ENCODE measurements around the gene RBP3. TPM values are rescaled to one million over a fixed set of nuclear protein-coding genes. Genes with fewer than 3 reads are reported as not detected.

RBP3 gene
- polyA plus RNA-seq, result not detected

DNA sequence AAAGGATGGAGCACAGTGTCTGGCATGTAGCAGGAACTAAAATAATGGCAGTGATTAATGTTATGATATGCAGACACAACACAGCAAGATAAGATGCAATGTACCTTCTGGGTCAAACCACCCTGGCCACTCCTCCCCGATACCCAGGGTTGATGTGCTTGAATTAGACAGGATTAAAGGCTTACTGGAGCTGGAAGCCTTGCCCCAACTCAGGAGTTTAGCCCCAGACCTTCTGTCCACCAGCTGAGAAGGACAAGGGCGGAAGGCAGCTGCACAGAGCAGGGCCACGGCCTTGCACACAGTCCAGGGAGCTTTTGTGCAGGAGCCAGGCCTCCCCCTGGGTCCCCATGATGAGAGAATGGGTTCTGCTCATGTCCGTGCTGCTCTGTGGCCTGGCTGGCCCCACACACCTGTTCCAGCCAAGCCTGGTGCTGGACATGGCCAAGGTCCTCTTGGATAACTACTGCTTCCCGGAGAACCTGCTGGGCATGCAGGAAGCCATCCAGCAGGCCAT, at the start of gene RBP3:
RBP3 (plus strand) TSS at position 226 of the 514 bp plus-strand sequence; CDS start at position 348, 122 bp downstream.
- no peaks in the 10 kb centered on the region for H3K27me3 ChIP-seq (ENCODE audit: control insufficient read depth in 1 of 2, insufficient read depth in 2 of 2, low read length in 2 of 2)
- no peaks in the 10 kb centered on the region for H3K4me1 ChIP-seq (ENCODE audit: control insufficient read depth in 2 of 2, insufficient read depth in 2 of 2, low read length in 1 of 2)
- H3K9me3 ChIP-seq (ENCODE audit: control insufficient read depth in 2 of 2, insufficient read depth in 1 of 2, low read depth in 1 of 2, low read length in 1 of 2), result no peaks in the 10 kb centered on the region
- no peak within 1 kb of the TSS for H3K4me3 ChIP-seq (ENCODE audit: low read depth in 1 of 2, low read length in 2 of 2)
- no peaks in the 10 kb centered on the region for H3K36me3 ChIP-seq (ENCODE audit: control insufficient read depth in 2 of 2, insufficient read depth in 2 of 2, low read length in 1 of 2)
- 81 to 89% methylated on average over 5 of the region's 5 CpGs for WGBS, 2 donors
- no peak within 1 kb of the TSS for H3K27ac ChIP-seq (ENCODE audit: low read depth in 2 of 2, low read length in 1 of 2)

DNA sequence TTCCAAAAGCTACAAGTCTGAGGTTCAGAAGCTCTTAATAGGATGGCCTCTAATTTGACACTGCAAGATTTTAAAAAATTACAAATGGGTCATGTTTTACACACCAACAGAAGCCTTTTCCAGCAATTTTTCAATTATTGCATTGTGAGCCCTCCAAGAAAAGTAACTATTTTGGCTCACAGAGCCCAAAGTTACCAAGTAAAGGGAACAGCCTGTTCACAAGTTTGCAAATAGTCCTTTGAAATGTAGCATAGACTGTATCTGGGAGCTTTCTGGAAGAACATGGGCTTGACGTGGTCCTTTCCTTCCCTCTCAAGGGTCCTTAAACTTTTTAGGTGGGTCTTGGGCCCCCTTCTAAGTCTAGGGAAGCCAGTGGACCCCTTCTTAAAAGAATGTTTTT, 49.4 kb upstream of the RBP3 start:
- no peak overlapping the region for H3K4me3 ChIP-seq (ENCODE audit: low read depth in 1 of 2, low read length in 2 of 2)
- H3K36me3 ChIP-seq (ENCODE audit: control insufficient read depth in 2 of 2, insufficient read depth in 2 of 2, low read length in 1 of 2), result no peaks in the 10 kb centered on the region
- H3K27me3 ChIP-seq (ENCODE audit: control insufficient read depth in 1 of 2, insufficient read depth in 2 of 2, low read length in 2 of 2), result peaks cover 0 to 6% of the 10 kb centered on the region in 2 donors
- H3K9me3 ChIP-seq (ENCODE audit: control insufficient read depth in 2 of 2, insufficient read depth in 1 of 2, low read depth in 1 of 2, low read length in 1 of 2), result no peaks in the 10 kb centered on the region
- no peak overlapping the region for H3K27ac ChIP-seq (ENCODE audit: low read depth in 2 of 2, low read length in 1 of 2)
- H3K4me1 ChIP-seq (ENCODE audit: control insufficient read depth in 2 of 2, insufficient read depth in 2 of 2, low read length in 1 of 2), result peaks cover 4 to 8% of the 10 kb centered on the region in 2 donors
- 80 to 84% methylated on average over 1 of the region's 1 CpG for WGBS, 2 donors

DNA sequence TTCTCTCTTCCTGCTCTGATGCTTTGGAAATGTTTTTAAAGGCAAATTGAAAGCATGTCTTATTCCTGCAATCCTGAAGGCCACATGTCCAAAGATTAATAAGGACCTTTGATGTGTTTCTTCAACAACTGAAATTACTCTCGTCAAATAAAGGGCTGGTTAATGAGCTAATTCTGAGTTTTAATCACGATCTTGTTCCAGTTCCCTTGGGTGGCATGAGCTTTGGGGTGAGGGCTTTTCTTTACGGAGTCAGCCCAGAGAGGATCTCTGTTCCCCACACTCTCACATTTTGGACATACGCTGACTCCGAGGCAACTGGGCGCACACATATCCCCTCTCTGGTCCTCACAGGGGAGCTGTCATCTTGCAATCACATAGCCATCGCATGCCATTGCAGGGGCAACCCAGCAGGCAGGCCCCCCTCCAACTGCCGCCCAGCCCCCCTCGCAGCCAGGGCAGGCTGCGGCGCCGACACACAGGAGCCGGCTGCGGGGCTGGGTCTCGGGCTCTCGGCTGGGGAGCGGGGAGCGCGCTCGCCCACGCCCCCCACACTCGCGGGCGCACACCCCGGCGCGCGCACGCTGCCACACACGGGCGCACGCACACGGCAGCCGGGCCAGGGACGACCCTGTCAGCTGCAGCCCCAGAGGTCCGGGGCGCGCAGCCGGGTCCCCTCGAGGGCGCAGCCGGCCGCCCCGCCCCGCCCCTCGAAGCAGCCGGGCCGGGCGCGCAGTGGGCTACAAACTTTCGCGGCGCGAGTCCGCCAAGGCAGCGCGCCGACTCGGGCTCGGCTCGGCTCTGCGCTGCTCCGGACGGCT, 48.3 kb upstream of the RBP3 start, which contains the start of gene GDF10:
GDF10 (plus strand) TSS at position 587 of the 818 bp plus-strand sequence. CDS start 455 bp downstream, outside the sequence.
- Histone ChIP-seq H3K36me3 (ENCODE audit: control insufficient read depth in 2 of 2, insufficient read depth in 2 of 2, low read length in 1 of 2) (no peaks in the 10 kb centered on the region), H3K27me3 (ENCODE audit: control insufficient read depth in 1 of 2, insufficient read depth in 2 of 2, low read length in 2 of 2) (peaks cover 0 to 6% of the 10 kb centered on the region in 2 donors), H3K4me1 (ENCODE audit: control insufficient read depth in 2 of 2, insufficient read depth in 2 of 2, low read length in 1 of 2) (peaks cover 4 to 8% of the 10 kb centered on the region in 2 donors), H3K27ac (ENCODE audit: low read depth in 2 of 2, low read length in 1 of 2) (no peak within 1 kb of the TSS), H3K9me3 (ENCODE audit: control insufficient read depth in 2 of 2, insufficient read depth in 1 of 2, low read depth in 1 of 2, low read length in 1 of 2) (no peaks in the 10 kb centered on the region), H3K4me3 (ENCODE audit: low read depth in 1 of 2, low read length in 2 of 2) (peak within 1 kb of the TSS; percentile 27 to 45)
- WGBS, 2 donors, result 4 to 5% methylated on average over 62 to 64 of the region's 64 CpGs

DNA sequence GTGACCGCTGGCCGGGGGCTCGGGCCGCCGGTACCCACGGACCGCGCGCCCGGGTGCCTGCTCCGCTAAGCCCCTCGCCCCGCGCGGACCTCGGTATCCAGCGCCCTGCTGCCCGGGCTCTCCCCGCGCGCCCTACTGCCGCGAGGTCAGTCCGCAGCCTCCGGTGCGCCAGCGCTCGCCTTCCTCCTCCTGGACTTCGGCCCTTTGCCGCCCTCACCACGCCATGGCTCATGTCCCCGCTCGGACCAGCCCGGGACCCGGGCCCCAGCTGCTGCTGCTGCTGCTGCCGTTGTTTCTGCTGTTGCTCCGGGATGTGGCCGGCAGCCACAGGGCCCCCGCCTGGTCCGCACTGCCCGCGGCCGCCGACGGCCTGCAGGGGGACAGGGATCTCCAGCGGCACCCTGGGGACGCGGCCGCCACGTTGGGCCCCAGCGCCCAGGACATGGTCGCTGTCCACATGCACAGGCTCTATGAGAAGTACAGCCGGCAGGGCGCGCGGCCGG, 47.7 kb upstream of the RBP3 start:
- 5% methylated on average over 56 to 57 of the region's 57 CpGs for WGBS, 2 donors
- H3K36me3 ChIP-seq (ENCODE audit: control insufficient read depth in 2 of 2, insufficient read depth in 2 of 2, low read length in 1 of 2), result no peaks in the 10 kb centered on the region
- H3K27me3 ChIP-seq (ENCODE audit: control insufficient read depth in 1 of 2, insufficient read depth in 2 of 2, low read length in 2 of 2), result peaks cover 0 to 6% of the 10 kb centered on the region in 2 donors
- H3K27ac ChIP-seq (ENCODE audit: low read depth in 2 of 2, low read length in 1 of 2), result no peak overlapping the region
- H3K4me3 ChIP-seq (ENCODE audit: low read depth in 1 of 2, low read length in 2 of 2), result peak overlapping the region; percentile 27 to 45
- H3K9me3 ChIP-seq (ENCODE audit: control insufficient read depth in 2 of 2, insufficient read depth in 1 of 2, low read depth in 1 of 2, low read length in 1 of 2), result no peaks in the 10 kb centered on the region
- H3K4me1 ChIP-seq (ENCODE audit: control insufficient read depth in 2 of 2, insufficient read depth in 2 of 2, low read length in 1 of 2), result peaks cover 4 to 8% of the 10 kb centered on the region in 2 donors

DNA sequence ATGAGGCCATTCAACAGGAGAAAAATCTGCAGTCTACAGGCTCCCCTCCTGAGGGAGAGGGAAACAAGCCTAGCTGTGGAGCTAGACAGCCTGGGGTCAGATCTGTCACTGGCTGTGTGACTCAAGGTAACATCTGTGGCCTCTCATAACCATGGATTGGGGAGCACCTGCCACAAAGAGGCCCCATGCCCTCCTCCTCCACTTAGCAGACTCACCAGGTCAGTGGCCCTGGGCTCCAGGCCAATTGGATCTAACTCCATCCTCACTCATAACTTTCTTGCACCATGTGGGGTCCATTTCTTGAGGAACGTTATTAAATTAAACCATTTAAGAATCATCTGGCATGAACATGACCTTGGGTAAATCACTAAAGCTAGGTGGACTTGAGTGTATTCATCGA, 46.3 kb upstream of the RBP3 start:
- no peaks in the 10 kb centered on the region for H3K9me3 ChIP-seq (ENCODE audit: control insufficient read depth in 2 of 2, insufficient read depth in 1 of 2, low read depth in 1 of 2, low read length in 1 of 2)
- H3K27ac ChIP-seq (ENCODE audit: low read depth in 2 of 2, low read length in 1 of 2), result no peak overlapping the region
- H3K4me3 ChIP-seq (ENCODE audit: low read depth in 1 of 2, low read length in 2 of 2), result no peak overlapping the region
- peaks cover 0 to 6% of the 10 kb centered on the region in 2 donors for H3K27me3 ChIP-seq (ENCODE audit: control insufficient read depth in 1 of 2, insufficient read depth in 2 of 2, low read length in 2 of 2)
- H3K36me3 ChIP-seq (ENCODE audit: control insufficient read depth in 2 of 2, insufficient read depth in 2 of 2, low read length in 1 of 2), result no peaks in the 10 kb centered on the region
- WGBS, 2 donors, result 72 to 82% methylated on average over 2 of the region's 2 CpGs
- peaks cover 4 to 8% of the 10 kb centered on the region in 2 donors for H3K4me1 ChIP-seq (ENCODE audit: control insufficient read depth in 2 of 2, insufficient read depth in 2 of 2, low read length in 1 of 2)

DNA sequence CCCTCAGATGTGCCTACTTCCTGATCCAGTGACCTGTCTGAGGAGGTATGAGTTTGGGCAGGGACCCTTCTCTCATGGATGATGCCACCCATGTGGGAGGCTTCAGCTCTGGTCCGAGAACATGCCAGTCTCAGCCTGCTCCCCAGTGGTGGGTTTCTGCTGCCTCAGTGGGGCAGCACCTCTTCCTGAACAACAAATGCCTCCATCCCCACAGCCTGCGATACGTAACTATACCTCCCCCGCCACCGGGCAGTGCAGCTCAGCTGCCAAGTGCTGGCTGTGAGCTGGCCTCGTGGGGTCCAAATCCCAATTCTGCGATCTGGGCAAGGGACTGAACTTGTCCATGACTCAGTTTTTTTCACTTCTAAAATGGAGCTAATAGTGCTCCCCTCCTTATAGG, 45.1 kb upstream of the RBP3 start:
- Histone ChIP-seq H3K27me3 (ENCODE audit: control insufficient read depth in 1 of 2, insufficient read depth in 2 of 2, low read length in 2 of 2) (peaks cover 0 to 6% of the 10 kb centered on the region in 2 donors), H3K9me3 (ENCODE audit: control insufficient read depth in 2 of 2, insufficient read depth in 1 of 2, low read depth in 1 of 2, low read length in 1 of 2) (no peaks in the 10 kb centered on the region), H3K36me3 (ENCODE audit: control insufficient read depth in 2 of 2, insufficient read depth in 2 of 2, low read length in 1 of 2) (no peaks in the 10 kb centered on the region), H3K27ac (ENCODE audit: low read depth in 2 of 2, low read length in 1 of 2) (no peak overlapping the region), H3K4me3 (ENCODE audit: low read depth in 1 of 2, low read length in 2 of 2) (no peak overlapping the region), H3K4me1 (ENCODE audit: control insufficient read depth in 2 of 2, insufficient read depth in 2 of 2, low read length in 1 of 2) (peaks cover 4 to 8% of the 10 kb centered on the region in 2 donors)
- WGBS, 2 donors, result 88 to 93% methylated on average over 7 of the region's 7 CpGs

DNA sequence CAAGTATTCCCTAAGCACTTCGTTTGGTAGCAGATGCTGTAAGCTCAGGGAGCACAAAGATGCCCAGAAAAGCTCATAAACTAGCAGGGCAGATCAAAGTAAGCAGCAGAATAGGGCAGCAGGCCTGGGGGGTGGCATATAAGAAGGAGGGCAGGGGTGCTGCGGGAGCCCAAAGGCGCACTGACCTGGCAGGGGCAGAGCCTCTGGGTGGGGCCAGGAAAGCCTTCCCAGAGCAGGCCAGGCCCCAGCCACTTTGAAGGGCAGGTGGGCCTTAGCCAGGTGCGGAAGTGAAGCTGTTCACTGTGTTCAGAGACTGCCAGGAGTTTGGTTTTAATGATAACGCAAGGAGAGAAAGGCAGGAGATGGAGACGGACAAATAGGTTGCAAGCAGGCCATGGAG, 44.3 kb upstream of the RBP3 start:
- WGBS, 2 donors, result 80 to 89% methylated on average over 6 of the region's 6 CpGs
- Histone ChIP-seq H3K4me1 (ENCODE audit: control insufficient read depth in 2 of 2, insufficient read depth in 2 of 2, low read length in 1 of 2) (peaks cover 4 to 8% of the 10 kb centered on the region in 2 donors), H3K27ac (ENCODE audit: low read depth in 2 of 2, low read length in 1 of 2) (no peak overlapping the region), H3K4me3 (ENCODE audit: low read depth in 1 of 2, low read length in 2 of 2) (no peak overlapping the region), H3K36me3 (ENCODE audit: control insufficient read depth in 2 of 2, insufficient read depth in 2 of 2, low read length in 1 of 2) (no peaks in the 10 kb centered on the region), H3K9me3 (ENCODE audit: control insufficient read depth in 2 of 2, insufficient read depth in 1 of 2, low read depth in 1 of 2, low read length in 1 of 2) (no peaks in the 10 kb centered on the region), H3K27me3 (ENCODE audit: control insufficient read depth in 1 of 2, insufficient read depth in 2 of 2, low read length in 2 of 2) (peaks cover 0 to 6% of the 10 kb centered on the region in 2 donors)

DNA sequence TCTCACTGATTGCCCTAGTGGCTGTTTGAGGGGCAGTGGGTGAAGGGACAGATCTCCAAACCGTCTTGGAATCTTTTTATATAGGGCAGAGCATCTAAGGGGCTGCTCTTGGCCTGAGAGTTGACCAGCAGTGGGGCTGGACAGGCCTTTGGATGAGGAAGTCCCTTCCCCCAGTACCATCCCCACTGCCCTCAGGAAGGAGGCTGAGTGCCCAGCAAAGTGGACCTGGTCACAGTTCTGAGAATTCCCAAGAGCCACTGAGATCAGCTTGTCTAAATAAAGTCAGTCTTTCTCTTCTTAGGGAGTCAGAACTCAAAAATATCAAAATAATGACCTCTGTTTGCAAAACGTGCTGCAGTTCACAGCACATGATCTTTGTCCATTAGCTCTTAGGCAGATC, 42.6 kb upstream of the RBP3 start:
- H3K27ac ChIP-seq (ENCODE audit: low read depth in 2 of 2, low read length in 1 of 2), result no peak overlapping the region
- no peak overlapping the region for H3K4me3 ChIP-seq (ENCODE audit: low read depth in 1 of 2, low read length in 2 of 2)
- 43 to 49% methylated on average over 2 of the region's 2 CpGs for WGBS, 2 donors
- H3K27me3 ChIP-seq (ENCODE audit: control insufficient read depth in 1 of 2, insufficient read depth in 2 of 2, low read length in 2 of 2), result no peaks in the 10 kb centered on the region
- H3K4me1 ChIP-seq (ENCODE audit: control insufficient read depth in 2 of 2, insufficient read depth in 2 of 2, low read length in 1 of 2), result peaks cover 3% of the 10 kb centered on the region in 2 donors
- H3K36me3 ChIP-seq (ENCODE audit: control insufficient read depth in 2 of 2, insufficient read depth in 2 of 2, low read length in 1 of 2), result no peaks in the 10 kb centered on the region
- H3K9me3 ChIP-seq (ENCODE audit: control insufficient read depth in 2 of 2, insufficient read depth in 1 of 2, low read depth in 1 of 2, low read length in 1 of 2), result no peaks in the 10 kb centered on the region

DNA sequence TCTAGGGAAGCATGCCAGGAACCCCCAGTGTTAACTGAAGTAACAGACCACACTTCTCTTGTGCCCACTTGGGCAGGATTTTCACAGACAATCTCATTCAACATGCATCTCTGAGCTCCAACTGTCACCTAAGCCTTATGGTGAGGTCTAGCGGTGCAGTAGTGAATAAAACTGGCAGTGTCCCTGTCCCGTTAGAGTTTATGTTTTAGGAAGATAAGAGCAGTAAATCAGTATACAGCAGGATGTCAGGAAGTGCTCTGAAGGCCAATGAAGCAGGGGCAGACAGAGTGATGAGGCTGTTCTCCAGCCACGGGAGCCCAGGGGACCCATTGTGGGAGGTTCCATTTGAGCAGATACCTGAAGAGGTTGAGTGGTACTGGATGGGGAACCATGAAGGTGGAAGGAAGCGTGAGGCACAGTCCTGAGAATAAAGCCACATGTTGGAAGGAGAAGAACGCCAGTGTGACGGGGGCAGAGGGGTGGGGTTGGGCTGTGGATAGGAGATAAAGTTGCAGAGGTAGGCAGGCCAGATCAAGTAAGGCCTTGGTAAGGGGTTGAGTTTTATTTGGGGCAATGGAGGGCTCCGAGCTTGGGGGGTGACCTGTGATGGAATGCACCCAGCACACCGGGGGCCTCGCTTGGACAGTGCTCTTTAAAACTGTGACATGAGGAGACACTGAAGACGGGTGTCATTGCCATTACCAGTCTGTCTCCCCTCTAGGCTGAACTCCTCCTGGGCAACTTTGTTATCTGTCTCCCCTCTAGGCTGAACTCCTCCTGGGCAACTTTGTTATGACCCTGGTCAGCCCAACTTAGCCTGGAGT, 41.6 kb upstream of the RBP3 start:
- Histone ChIP-seq H3K9me3 (ENCODE audit: control insufficient read depth in 2 of 2, insufficient read depth in 1 of 2, low read depth in 1 of 2, low read length in 1 of 2) (no peaks in the 10 kb centered on the region), H3K4me1 (ENCODE audit: control insufficient read depth in 2 of 2, insufficient read depth in 2 of 2, low read length in 1 of 2) (no peaks in the 10 kb centered on the region), H3K27me3 (ENCODE audit: control insufficient read depth in 1 of 2, insufficient read depth in 2 of 2, low read length in 2 of 2) (no peaks in the 10 kb centered on the region), H3K4me3 (ENCODE audit: low read depth in 1 of 2, low read length in 2 of 2) (no peak overlapping the region), H3K27ac (ENCODE audit: low read depth in 2 of 2, low read length in 1 of 2) (no peak overlapping the region), H3K36me3 (ENCODE audit: control insufficient read depth in 2 of 2, insufficient read depth in 2 of 2, low read length in 1 of 2) (no peaks in the 10 kb centered on the region)
- WGBS, 2 donors, result 75 to 79% methylated on average over 10 of the region's 10 CpGs

All from esophagus (tissue), 2 donors.